PC-3 (cell line): ENCODE results near the gene FAM174B.

ENCODE experiments used
- CTCF ChIP-seq: fragments of 300-600 bp; sonication (generic); conservative IDR thresholded peaks from 2 replicates; pipeline ENCODE4 v1.5.1; 2017; ENCODE audit warnings: antibody characterized with exemption, low read depth, mild to moderate bottlenecking, low read length
- EZH2 ChIP-seq: fragments of 300-600 bp; sonication (generic); IDR thresholded peaks from one replicate; pipeline ENCODE4 v1.6.1; 2017; ENCODE audit warnings: antibody characterized with exemption, mild to moderate bottlenecking, low read length; ENCODE audit not compliant: unreplicated experiment
- EZH2phosphoT487 ChIP-seq: fragments of 300-600 bp; sonication (generic); IDR thresholded peaks from 2 replicates; pipeline ENCODE4 v1.6.1; 2018; ENCODE audit warnings: mild to moderate bottlenecking, antibody characterized with exemption, low read length, borderline replicate concordance

- TF ChIP-seq EZH2, result no peak
- TF ChIP-seq CTCF, result no peak
- TF ChIP-seq EZH2phosphoT487, result no peak
Observed at GRCh38 chr15:92603278-92603677, 52.3 kb downstream of the FAM174B start.
